HG03378 (cell line): ENCODE data around the gene PRRT1.
A peak's percentile ranks its signal among the peaks of the same experiment; 100 is the strongest.

Experiments used
- ATAC-seq: cut with Tn5 transposase; IDR thresholded peaks from one replicate; pipeline ENCODE4 v1.9.1; 2021; ENCODE audit warnings: mild to moderate bottlenecking, moderate library complexity; ENCODE audit not compliant: unreplicated experiment

PRRT1 gene

DNA sequence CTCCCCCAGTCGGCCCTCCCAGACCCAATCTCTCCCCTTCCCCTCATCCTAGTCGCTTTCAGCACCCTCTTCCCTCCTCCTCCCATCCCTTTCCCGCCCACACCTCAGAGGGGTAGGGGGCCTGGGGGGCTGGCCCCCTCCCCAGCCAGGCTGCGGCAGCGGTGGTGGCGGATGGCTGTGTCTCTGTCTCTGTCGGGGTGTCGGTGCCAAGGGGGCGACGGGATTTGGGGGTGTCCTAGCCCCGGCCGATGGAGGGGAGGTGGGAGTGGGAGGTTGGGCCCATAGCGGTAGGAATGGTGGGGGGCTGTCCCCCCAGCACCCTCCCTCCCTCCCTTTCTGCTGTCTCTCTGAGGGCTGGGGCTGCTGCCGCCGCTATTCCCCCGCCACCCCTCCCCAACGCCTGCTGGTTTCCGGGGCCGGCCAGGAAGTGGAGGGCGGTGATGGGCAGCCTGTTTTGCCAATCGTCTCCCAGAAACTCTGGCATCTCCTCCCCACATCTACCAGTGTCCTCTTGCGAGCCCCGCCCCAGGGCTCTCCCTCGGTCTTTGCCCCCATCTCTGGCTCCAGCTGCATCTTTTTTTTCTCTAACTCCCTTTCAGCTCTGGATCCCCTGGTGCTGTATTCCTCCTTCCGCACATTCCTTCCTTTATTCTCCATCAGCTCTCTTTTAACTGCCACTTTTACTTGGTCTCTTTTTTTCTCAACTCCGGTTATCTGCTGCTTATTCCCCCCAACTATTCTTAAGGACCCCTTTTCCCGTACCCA lies 24.2 kb upstream of the PRRT1 start, which contains the start of gene AGPAT1:
Gene AGPAT1, minus strand, starts transcription at position 374 of the 765 bp plus-strand sequence. CDS start 4,588 bp downstream, outside the sequence.
- peak; percentile 29 for ATAC-seq

DNA sequence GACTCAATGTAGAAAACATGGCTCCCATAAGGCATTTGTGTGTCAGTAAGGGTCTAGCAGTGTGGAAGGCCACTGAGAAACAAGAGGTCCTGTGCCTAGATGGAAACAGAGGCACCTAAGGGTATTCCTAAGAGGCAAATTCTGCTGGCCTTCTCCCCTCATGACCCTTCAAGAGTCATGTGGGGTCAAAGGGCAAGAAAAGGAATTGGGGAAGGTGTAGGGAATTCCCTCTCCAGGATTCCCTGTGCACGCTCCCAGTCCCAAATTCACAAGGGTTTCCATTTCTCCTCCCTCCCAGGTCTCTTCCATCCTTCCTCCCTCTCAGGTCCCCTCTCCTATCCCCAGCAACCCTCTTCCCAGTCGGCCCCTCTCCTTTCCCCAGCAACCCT lies 23.6 kb upstream of the PRRT1 start:
- no peak for ATAC-seq

- no peak for ATAC-seq
These were observed 22.7 kb upstream of the PRRT1 start for GRCh38 chr6:32174416-32174815.

GRCh38 chr6:32173051-32173727 lies 21.4 kb upstream of the PRRT1 start:
- ATAC-seq, result no peak

DNA sequence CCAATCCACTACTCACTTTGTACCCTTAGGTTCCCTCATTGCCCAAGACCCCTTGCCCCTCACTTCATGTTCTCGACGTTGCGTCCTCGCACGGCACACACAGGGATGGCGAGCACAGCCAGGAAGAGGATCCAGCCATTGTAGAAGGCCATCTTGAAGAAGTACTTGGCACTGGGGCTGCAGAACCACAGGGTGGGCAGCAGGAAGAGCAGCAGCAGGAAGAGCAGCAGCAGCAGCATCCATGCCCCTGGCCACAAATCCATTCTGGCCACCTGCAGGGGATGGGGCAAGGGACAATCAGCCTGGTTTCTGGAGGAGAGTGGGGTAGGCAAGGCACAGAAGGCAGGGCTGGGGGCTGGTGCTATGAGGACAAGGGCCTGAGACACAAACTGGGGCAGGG lies 19.5 kb upstream of the PRRT1 start:
- no peak for ATAC-seq

GRCh38 chr6:32170294-32170693 lies 18.6 kb upstream of the PRRT1 start:
- no peak for ATAC-seq

GRCh38 chr6:32168807-32169591 lies 17.3 kb upstream of the PRRT1 start:
- ATAC-seq, result no peak

DNA sequence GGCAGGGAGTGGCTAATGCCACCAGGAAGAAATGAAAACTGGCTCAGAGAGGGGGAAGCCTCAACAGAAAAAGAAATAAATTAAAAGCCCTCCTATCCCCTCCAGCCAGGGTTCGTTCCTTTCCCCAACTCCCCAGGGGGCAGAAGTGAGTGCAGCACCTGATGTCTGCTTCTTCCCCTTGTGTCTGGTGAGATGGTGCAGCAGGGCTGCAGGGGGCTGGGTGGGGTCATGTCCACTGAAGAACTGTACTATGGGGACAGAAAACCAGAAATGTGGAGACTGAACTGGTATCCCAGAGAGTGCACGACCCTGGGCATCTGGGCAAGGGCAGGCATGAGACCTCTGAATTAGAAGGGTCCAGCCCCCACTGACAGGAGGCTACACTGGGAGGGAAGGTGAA lies 16.6 kb upstream of the PRRT1 start:
- ATAC-seq, result no peak

GRCh38 chr6:32167761-32168262 lies 16.1 kb upstream of the PRRT1 start:
- ATAC-seq, result no peak

- ATAC-seq, result no peak
These were observed 15.5 kb upstream of the PRRT1 start for GRCh38 chr6:32167154-32167760.

- no peak for ATAC-seq
These were observed 14.8 kb upstream of the PRRT1 start for GRCh38 chr6:32166411-32167061.

- ATAC-seq, result no peak
These were observed 12.6 kb upstream of the PRRT1 start, which contains the start of gene EGFL8 for GRCh38 chr6:32164295-32164694. EGFL8 (plus strand) TSS chr6:32164595; CDS start chr6:32166166, 1,571 bp downstream.

DNA sequence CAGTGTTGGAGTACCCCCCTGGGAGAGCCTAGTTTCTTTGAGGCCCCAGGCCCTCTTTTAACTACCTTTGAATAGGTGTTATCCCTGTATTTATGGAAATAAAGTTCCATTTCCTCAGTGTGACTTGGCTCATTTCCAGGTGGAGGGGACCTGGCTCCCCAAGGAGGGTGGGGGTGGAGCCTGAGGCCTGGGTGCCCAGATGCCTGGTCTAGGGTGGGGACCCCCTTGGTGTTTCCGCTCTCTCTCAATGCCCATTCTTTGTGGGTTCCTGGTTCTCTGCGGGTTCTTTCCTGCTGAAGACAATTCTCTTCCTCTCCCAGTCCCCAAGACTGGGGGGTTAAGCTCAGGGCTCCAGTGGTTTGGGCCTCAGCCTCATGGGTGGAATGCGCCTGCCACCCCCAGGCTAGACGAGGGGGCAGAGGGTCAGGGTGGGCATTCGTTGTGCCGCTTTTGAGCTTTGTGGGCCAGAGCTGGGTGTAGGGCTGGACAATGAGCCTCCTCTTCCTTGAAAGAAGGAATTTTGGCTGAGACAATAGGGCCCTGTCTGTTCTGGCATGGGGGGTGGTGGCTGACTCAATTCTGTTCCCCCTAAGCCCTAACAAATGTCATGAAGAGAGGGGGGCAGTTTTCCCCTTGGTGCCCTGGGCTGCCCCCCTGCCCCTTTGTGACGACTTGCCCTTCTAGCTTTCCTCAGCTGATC lies 12.0 kb upstream of the PRRT1 start:
- ATAC-seq, result no peak

DNA sequence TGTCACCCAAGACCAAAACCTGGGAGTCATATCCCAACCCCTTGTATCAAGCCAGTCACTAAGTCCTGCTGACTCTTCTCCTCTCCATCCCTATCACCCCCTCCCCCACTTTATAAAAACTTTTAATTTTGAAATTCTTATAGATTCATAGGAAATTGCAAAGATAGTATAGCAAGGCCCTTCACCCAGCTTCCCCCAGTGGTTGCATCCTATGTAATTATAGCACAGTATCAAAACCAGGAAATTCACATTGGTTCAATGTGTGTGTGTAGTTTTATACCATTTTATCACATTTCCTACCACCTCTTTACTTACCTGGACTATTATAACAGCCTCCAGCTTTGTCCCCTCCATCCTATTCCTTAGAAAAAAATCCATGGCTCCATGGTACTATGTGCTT lies 6.3 kb upstream of the PRRT1 start:
- ATAC-seq, result no peak

DNA sequence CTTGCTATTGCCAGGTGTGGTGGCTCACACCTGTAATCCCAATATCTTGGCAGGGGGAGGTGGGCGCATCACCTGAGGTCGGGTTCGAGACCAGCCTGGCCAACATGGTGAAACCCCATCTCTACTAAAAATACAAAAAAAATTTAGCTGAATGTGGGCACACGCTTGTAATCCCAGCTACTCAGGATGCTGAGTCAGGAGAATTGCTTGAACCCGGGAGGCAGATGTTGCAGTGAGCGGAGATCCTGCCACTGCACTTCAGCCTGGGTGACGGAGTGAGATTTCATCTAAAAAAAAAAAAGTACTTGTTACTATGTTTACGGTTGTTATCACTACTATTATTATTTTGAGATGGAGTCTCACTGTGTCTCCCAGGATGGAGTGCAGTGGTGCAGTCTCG lies 5.2 kb upstream of the PRRT1 start:
- no peak for ATAC-seq

DNA sequence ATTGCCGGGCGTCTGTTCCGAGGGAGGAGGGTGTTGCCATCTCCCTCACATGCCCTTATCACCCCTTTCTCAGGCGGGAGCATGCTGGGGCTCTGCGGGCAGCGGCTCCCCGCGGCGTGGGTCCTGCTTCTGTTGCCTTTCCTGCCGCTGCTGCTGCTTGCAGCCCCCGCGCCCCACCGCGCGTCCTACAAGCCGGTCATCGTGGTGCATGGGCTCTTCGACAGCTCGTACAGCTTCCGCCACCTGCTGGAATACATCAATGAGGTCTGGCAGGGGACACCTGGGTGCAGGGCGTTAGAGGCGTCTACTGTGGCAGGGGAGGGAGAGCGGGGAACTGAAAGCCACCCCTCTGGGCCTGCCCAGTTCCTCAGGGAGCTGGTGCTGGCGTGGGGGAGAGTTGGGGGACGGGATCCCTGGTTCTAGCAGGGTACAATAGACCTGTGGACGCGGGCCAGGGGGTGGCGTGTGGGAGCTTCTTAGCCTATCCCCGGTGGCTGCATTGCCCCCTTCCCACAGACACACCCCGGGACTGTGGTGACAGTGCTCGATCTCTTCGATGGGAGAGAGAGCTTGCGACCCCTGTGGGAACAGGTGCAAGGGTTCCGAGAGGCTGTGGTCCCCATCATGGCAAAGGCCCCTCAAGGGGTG lies 2.9 kb upstream of the PRRT1 start:
- ATAC-seq, result no peak

DNA sequence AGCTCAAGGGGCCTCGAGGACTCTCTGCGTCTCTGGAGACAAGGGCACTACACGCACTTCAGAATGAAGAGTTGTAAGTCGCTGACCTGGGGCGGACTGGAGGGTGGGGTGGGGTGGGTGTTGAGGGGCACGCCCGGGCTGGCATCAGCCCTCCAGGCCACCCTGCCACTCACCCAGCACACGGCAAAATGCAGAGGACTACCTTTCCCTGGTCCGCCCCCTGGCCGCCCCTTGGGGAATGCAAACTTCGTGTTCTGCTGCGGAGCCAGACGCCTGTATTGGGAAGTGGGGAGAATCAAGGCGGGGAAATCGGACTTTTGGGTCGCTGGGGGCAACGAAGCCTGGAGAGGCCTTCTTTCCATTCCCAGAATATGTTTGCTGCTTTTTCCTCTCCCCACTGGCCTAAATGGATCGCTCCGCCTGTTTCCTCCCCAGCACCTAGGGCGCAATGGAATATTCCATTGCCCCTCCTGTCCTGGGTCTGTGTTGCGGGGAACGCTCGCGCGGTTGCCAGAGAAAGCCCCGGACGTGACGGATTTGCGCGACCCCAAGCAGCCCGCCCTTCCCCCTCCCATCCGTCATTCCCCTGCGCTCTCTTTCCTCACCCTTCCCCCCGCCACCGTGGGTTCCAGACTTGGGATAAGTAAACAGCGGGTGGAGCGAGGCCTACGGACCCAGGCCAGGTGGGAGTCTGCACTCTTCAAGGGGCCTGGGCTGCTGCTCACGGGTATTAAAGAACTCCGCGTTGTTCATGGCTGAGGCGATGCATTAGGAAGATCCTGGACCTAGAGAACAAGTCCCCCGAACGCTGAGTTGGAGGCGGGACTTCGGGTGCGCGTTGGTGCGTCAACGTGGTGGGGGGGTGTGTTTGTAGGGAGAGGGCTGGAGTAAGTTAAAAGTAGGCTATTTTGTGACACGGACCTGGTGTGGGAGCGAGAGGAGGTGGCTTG lies 2.1 kb upstream of the PRRT1 start, which contains the start of gene PPT2:
Gene PPT2, plus strand, starts transcription at position 578 of the 950 bp plus-strand sequence. CDS start 454 bp downstream, outside the sequence.
- no peak for ATAC-seq
